GM06990 (cell line): ENCODE measurements around the gene ELP4.
"Not testable (repeated sequence)": the region's sequence is repeated elsewhere in the genome, so short reads cannot be mapped to it uniquely, and the experiment has no call there.

Experiments
- DNase-seq: peaks from one replicate; pipeline ENCODE4 v3.0.0-alpha.2; 2011; ENCODE audit not compliant: insufficient read length; ENCODE audit errors: extremely low read depth
- H3K27me3 ChIP-seq: replicated peaks from 2 replicates; pipeline ENCODE4 v1.6.0; 2011; ENCODE audit warnings: low read length; ENCODE audit not compliant: control insufficient read depth, insufficient read depth
- H3K36me3 ChIP-seq: 2 replicates; pipeline ENCODE4 v1.5.1; 2011; ENCODE audit warnings: low read length; ENCODE audit not compliant: control insufficient read depth, insufficient read depth
- H3K4me3 ChIP-seq: replicated peaks from 2 replicates; pipeline ENCODE4 v1.5.1; 2011; ENCODE audit warnings: low read depth, mild to moderate bottlenecking, control low read depth, low read length
- CTCF ChIP-seq: IDR thresholded peaks from 2 replicates; pipeline ENCODE4 v1.5.1; 2011; ENCODE audit warnings: low read length, control low read depth, mild to moderate bottlenecking, inconsistent platforms; ENCODE audit not compliant: insufficient read depth, poor library complexity, severe bottlenecking

ELP4 gene

GRCh38 chr11:31671681-31672080, 162.1 kb downstream of the ELP4 start:
- no peaks in the 10 kb centered on the region for H3K27me3 ChIP-seq
- DNase-seq: no peak
- TF ChIP-seq CTCF: no peak
- no peak overlapping the region for H3K4me3 ChIP-seq
- no peaks in the 10 kb centered on the region for H3K36me3 ChIP-seq

- not testable (repeated sequence) for DNase-seq, H3K27me3 ChIP-seq, H3K4me3 ChIP-seq, H3K36me3 ChIP-seq
Observed at GRCh38 chr11:31673108-31673507, 163.5 kb downstream of the ELP4 start.

GRCh38 chr11:31676280-31676982, 166.9 kb downstream of the ELP4 start:
- no peak for TF ChIP-seq CTCF
- Histone ChIP-seq H3K36me3 (no peaks in the 10 kb centered on the region), H3K4me3 (no peak overlapping the region), H3K27me3 (no peaks in the 10 kb centered on the region)
- no peak for DNase-seq

- no peak for DNase-seq
- no peak for TF ChIP-seq CTCF
- Histone ChIP-seq H3K27me3 (no peaks in the 10 kb centered on the region), H3K4me3 (no peak overlapping the region), H3K36me3 (no peaks in the 10 kb centered on the region)
Observed at GRCh38 chr11:31680770-31681169, 171.2 kb downstream of the ELP4 start.

- Histone ChIP-seq H3K27me3 (no peaks in the 10 kb centered on the region), H3K36me3 (no peaks in the 10 kb centered on the region), H3K4me3 (no peak overlapping the region)
- DNase-seq: no peak
- TF ChIP-seq CTCF: no peak
Observed at GRCh38 chr11:31687256-31687655, 177.7 kb downstream of the ELP4 start.

GRCh38 chr11:31687861-31688260, 178.3 kb downstream of the ELP4 start:
- DNase-seq: no peak
- no peak for TF ChIP-seq CTCF
- Histone ChIP-seq H3K27me3 (no peaks in the 10 kb centered on the region), H3K36me3 (no peaks in the 10 kb centered on the region), H3K4me3 (no peak overlapping the region)
